Small intestine (tissue), 16 donors: ENCODE results near the gene TBC1D3K. TPM values are rescaled to one million over a fixed set of nuclear protein-coding genes. Genes with fewer than 3 reads are reported as not detected.
"Not testable (repeated sequence)": the region's sequence is repeated elsewhere in the genome, so short reads cannot be mapped to it uniquely, and the experiment has no call there.

Source experiments
- DNase-seq, 2 donors: peaks; one replicate each; pipeline versions ENCODE4 v3.0.0 to v3.0.0-alpha.2; 2013
- FAIRE-seq: peaks from 2 replicates; lab custom pipeline; 2012; peaks lifted over from hg19 to GRCh38; lab: Jason Lieb, UNC
- H3K27ac ChIP-seq, 3 donors: one replicate each; pipeline ENCODE4 v1.5.1; 2013; ENCODE audit warnings: low read length in 2 of 3, mild to moderate bottlenecking in 2 of 3, control low read depth in 1 of 3, inconsistent platforms in 1 of 3, low read depth in 1 of 3, moderate library complexity in 1 of 3
- H3K27me3 ChIP-seq, 3 donors: one replicate each; pipeline ENCODE4 v1.6.1; 2013; ENCODE audit warnings: low read length in 3 of 3, inconsistent platforms in 1 of 3; ENCODE audit not compliant: control insufficient read depth in 3 of 3, insufficient read depth in 3 of 3
- H3K36me3 ChIP-seq, 3 donors: one replicate each; pipeline ENCODE4 v1.6.1; 2013; ENCODE audit warnings: low read length in 3 of 3, inconsistent platforms in 1 of 3, low read depth in 1 of 3, mild to moderate bottlenecking in 1 of 3, moderate library complexity in 1 of 3; ENCODE audit not compliant: control insufficient read depth in 3 of 3, insufficient read depth in 2 of 3
- H3K4me1 ChIP-seq, 3 donors: one replicate each; pipeline ENCODE4 v1.6.1; 2013; ENCODE audit warnings: low read length in 2 of 3, inconsistent platforms in 1 of 3, low read depth in 1 of 3, mild to moderate bottlenecking in 1 of 3, moderate library complexity in 1 of 3; ENCODE audit not compliant: control insufficient read depth in 3 of 3, insufficient read depth in 2 of 3
- H3K4me3 ChIP-seq, 3 donors: one replicate each; pipeline ENCODE4 v1.5.1; 2013; ENCODE audit warnings: low read length in 3 of 3, control low read depth in 1 of 3, inconsistent platforms in 1 of 3, low read depth in 1 of 3, mild to moderate bottlenecking in 1 of 3, moderate library complexity in 1 of 3
- H3K9me3 ChIP-seq, 2 donors: one replicate each; pipeline ENCODE4 v1.6.1; 2013; ENCODE audit warnings: low read depth in 1 of 2, low read length in 1 of 2; ENCODE audit not compliant: control insufficient read depth in 2 of 2, insufficient read depth in 1 of 2
- WGBS, 3 donors: extraction: QIAGEN DNeasy Blood & Tissue Kit; methylation state at CpG; one replicate each; pipeline ENCODE4 v1.1.7; 2013; 5-methylcytosine and 5-hydroxymethylcytosine counted together
- long read RNA-seq, 10 donors: transcript quantifications; one replicate each; lab custom pipeline, GENCODE V29; 2026
- polyA plus RNA-seq, 4 donors: library from polyadenylated mRNA; stranded (reverse) in 3 of 4; unstranded in 1 of 4; fragments of 200-250 nt in 3 of 4; fragments of 120-200 nt in 1 of 4; gene quantifications; one replicate each; pipeline versions ENCODE4 v1.2.1 to v1.2.3, GENCODE V29; 2013
- donor health status: healthy with polysubstance abuse.
- donor health status: control.
- donor health status: control.
- donor health status: Bipolar disorder and iron deficiency.
- donor health status: healthy.

Gene TBC1D3K
- 1 to 10 TPM in 1 of 4 donors, not detected in 3; 1.4 TPM for polyA plus RNA-seq
- long read RNA-seq, donor 1 = 0 reads
- long read RNA-seq, donor 2 = 0 reads
- long read RNA-seq, donor 3 = 0 reads
- long read RNA-seq, donor 4 = 0 reads
- long read RNA-seq, donor 5 = 0 reads
- long read RNA-seq, donor 6 = 0 reads
- long read RNA-seq, donor 7 = 0 reads
- long read RNA-seq, donor 8 = 0 reads
- long read RNA-seq, donor 9 = 0 reads
- long read RNA-seq, donor 10 = 0 reads

DNA sequence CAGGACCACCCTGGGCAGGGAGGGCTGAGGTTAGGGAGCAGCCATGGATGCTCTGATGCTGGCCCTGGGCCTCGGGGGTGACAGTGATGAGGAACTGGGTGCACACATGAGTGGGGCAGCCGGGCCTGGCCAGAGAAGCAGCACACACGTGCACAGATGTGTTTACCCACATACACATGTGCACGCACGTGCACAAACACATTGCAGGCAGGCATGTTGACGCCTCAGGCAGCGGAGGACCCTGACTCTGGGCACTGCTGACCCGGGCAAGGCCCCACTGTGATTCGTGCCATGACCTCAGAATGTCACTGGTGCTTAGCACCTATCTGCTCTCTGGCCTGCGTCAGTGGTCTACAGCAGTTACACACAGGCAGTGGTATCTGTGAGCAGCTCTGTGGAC, at the start of gene TBC1D3K:
TBC1D3K (plus strand) TSS at position 301 of the 400 bp plus-strand sequence. CDS start 1,585 bp downstream, outside the sequence.
- H3K4me1 ChIP-seq, H3K9me3 ChIP-seq, H3K4me3 ChIP-seq, FAIRE-seq, H3K27me3 ChIP-seq, DNase-seq, H3K27ac ChIP-seq, H3K36me3 ChIP-seq: not testable (repeated sequence)
- 92% methylated on average over 3 of the region's 10 CpGs; no CpG with 5 or more reads in 2 of the 3 donors for WGBS, 3 donors

DNA sequence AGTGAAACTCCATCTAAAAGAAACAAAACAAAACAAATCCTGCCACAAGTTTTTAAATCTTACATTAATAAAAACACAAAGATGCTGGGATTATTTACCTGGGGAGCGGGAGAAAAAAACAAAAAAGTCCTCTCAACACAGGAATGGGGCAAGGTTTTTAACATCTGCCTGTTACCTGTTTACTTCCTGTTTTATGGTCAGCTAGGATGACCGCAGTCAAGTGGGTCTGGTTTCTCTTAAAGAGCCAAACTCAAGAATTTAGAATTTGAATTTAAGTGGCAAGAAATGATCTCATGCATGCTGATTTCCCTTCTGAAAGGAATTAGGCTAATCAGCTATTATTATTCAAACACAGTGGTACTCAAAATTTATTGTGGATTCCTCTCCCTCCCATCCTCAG, 39.7 kb upstream of the TBC1D3K start:
- no peaks in the 10 kb centered on the region for H3K36me3 ChIP-seq
- H3K27me3 ChIP-seq = no peaks in the 10 kb centered on the region
- H3K4me3 ChIP-seq = no peak overlapping the region
- DNase-seq (peak in 1 of 2 donors; percentile 2), FAIRE-seq (no peak)
- no peak overlapping the region for H3K27ac ChIP-seq
- H3K9me3 ChIP-seq = no peaks in the 10 kb centered on the region
- 57 to 76% (median 62%) methylated on average over 2 of the region's 2 CpGs for WGBS, 3 donors
- no peaks in the 10 kb centered on the region for H3K4me1 ChIP-seq

DNA sequence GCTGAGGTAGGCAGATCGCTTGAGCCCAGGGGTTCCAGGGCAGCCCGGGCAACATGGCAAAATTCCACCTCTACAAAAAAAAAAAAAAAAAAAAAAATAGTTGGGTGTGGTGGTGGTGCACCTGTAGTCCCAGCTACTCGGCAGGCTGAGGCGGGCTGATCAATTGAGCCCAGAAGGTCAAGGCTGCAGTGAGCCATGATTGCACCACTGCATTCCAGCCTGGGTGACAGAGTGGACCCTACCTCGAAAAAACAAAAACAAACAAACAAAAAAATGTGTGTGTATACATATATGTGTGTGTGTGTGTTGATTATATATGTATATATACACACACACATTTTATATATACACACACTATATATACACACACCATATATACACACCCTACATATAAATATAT, 39.1 kb upstream of the TBC1D3K start:
- no peaks in the 10 kb centered on the region for H3K27me3 ChIP-seq
- DNase-seq = no peak
- WGBS, 3 donors = 34 to 61% (median 45%) methylated on average over 5 of the region's 5 CpGs
- no peak overlapping the region for H3K4me3 ChIP-seq
- H3K9me3 ChIP-seq = no peaks in the 10 kb centered on the region
- H3K27ac ChIP-seq = no peak overlapping the region
- no peak for FAIRE-seq
- no peaks in the 10 kb centered on the region for H3K36me3 ChIP-seq
- H3K4me1 ChIP-seq = no peaks in the 10 kb centered on the region

DNA sequence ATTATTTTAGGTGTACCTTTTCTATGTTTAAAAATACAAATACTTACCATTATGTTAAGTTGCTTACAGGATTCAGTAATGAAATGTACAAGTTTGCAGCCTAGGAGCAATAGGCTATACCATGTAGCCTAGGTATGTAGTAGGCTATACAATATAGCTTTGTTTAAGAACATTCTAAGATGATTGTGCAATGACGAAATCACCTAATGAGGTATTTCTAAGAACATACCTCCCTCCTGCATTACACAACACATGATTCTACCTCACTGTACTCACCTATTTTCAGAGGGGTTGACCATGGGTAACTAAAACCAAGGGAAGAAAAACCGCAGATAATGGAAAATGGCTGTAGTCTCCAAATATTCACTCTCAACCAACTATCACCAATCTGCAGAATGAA, 35.3 kb upstream of the TBC1D3K start:
- WGBS, 3 donors = 75 to 86% (median 80%) methylated on average over 2 of the region's 2 CpGs
- Histone ChIP-seq H3K27ac (no peak overlapping the region), H3K9me3 (no peaks in the 10 kb centered on the region), H3K4me1 (no peaks in the 10 kb centered on the region), H3K4me3 (no peak overlapping the region), H3K36me3 (no peaks in the 10 kb centered on the region), H3K27me3 (no peaks in the 10 kb centered on the region)
- DNase-seq (no peak), FAIRE-seq (no peak)

DNA sequence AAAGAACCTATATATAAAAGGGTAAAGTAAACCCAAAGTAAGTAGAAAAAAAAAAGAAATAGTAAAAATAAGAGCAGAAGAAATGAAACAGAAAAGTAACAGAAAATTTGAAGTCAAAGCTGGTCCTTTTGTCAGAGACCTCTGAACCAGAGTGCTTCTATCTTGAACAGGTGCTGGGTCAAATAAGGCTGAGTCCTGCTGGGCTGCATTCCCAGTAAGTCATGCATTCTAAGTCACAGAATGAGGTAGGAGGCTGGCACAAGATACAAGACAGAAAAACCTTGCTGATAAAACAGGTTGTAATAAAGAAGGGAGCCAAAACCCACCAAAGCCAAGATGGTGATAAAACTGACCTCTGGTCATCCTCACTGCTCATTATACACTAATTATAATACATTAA, 27.3 kb upstream of the TBC1D3K start:
- not testable (repeated sequence) for H3K36me3 ChIP-seq, FAIRE-seq, DNase-seq, H3K27ac ChIP-seq, H3K9me3 ChIP-seq, H3K4me1 ChIP-seq, H3K27me3 ChIP-seq, H3K4me3 ChIP-seq

Other genes with a start within 250 kb of the TBC1D3K start
- 10 to 100 TPM in 3 of 4 donors, 1 to 10 TPM in 1; 10.0 to 29.2 (median 15.0) TPM for gene HNF1B, start 179.4 kb upstream of the TBC1D3K start, polyA plus RNA-seq
- gene TBC1D3L, start 64.6 kb downstream of the TBC1D3K start, polyA plus RNA-seq = 10 to 100 TPM in 3 of 4 donors, 1 to 10 TPM in 1; 7.1 to 39.4 (median 25.9) TPM
- gene TBC1D3D, start 79.6 kb downstream of the TBC1D3K start, polyA plus RNA-seq = 1 to 10 TPM in 2 of 4 donors, under 1 TPM in 1, not detected in 1; 0.13 to 3.0 (median 1.0) TPM
- gene TBC1D3C, start 144.2 kb downstream of the TBC1D3K start, polyA plus RNA-seq = 1 to 10 TPM in 2 of 4 donors, under 1 TPM in 1, not detected in 1; 0.54 to 3.2 (median 2.3) TPM
- gene TBC1D3E, start 203.5 kb downstream of the TBC1D3K start, polyA plus RNA-seq = 10 to 100 TPM in 1 of 4 donors, not detected in 3; 10.3 TPM